Caco-2 (cell line): ENCODE measurements around the gene DHPS. TPM values are rescaled to one million over a fixed set of nuclear protein-coding genes. Genes with fewer than 3 reads are reported as not detected.

ENCODE experiments used
- BruUV-seq: library from RNA; stranded (reverse); fragments of 400-500 nt; replicated peaks from 2 replicates; lab custom pipeline; 2021; lab: Mats Ljungman, UMichigan
- CTCF ChIA-PET: fragments of 300-600 bp; sonication (Branson Sonifier 250); formaldehyde crosslinking; loops from one replicate; lab custom pipeline; 2022; ENCODE audit warnings: antibody characterized with exemption; lab: Charles Lee
- POLR2A ChIA-PET: fragments of 300-600 bp; sonication (Branson Sonifier 250); formaldehyde crosslinking; loops from one replicate; lab custom pipeline; 2022; ENCODE audit warnings: antibody characterized with exemption; lab: Charles Lee
- DNase-seq, 2 experiments: peaks; one replicate each; pipeline versions ENCODE4 v3.0.0 to v3.0.0-alpha.2; 2020 to 2022
- H3K27me3 ChIP-seq: replicated peaks from 2 replicates; pipeline ENCODE4 v1.6.0; 2011; ENCODE audit warnings: low read length; ENCODE audit not compliant: control insufficient read depth, insufficient read depth
- H3K36me3 ChIP-seq: 2 replicates; pipeline ENCODE4 v1.5.1; 2011; ENCODE audit warnings: low read length; ENCODE audit not compliant: control insufficient read depth, insufficient read depth
- H3K4me1 ChIP-seq: fragments of 250-450 bp; sonication (Bioruptor Pico); 2 replicates; pipeline ENCODE4 v1.5.1; 2020; ENCODE audit warnings: mild to moderate bottlenecking
- H3K4me3 ChIP-seq: 2 replicates; pipeline ENCODE4 v1.5.1; 2011; ENCODE audit warnings: low read depth, mild to moderate bottlenecking, control low read depth, low read length
- H3K9me3 ChIP-seq: fragments of 250-450 bp; sonication (Bioruptor Pico); 2 replicates; pipeline ENCODE4 v1.5.1; 2020; ENCODE audit warnings: mild to moderate bottlenecking, moderate library complexity
- H3K27ac Mint-ChIP-seq: one replicate; pipeline ENCODE4 v1.8.0; 2022; ENCODE audit warnings: mixed read lengths; ENCODE audit not compliant: unreplicated experiment
- H3K27me3 Mint-ChIP-seq: one replicate; pipeline ENCODE4 v1.8.0; 2022; ENCODE audit warnings: mixed read lengths; ENCODE audit not compliant: insufficient read depth, unreplicated experiment
- H3K36me3 Mint-ChIP-seq: one replicate; pipeline ENCODE4 v1.8.0; 2022; ENCODE audit warnings: mild to moderate bottlenecking, mixed read lengths; ENCODE audit not compliant: insufficient read depth, unreplicated experiment
- H3K4me1 Mint-ChIP-seq: one replicate; pipeline ENCODE4 v1.8.0; 2022; ENCODE audit warnings: low read depth, mixed read lengths; ENCODE audit not compliant: unreplicated experiment
- H3K4me3 Mint-ChIP-seq: one replicate; pipeline ENCODE4 v1.8.0; 2022; ENCODE audit warnings: mild to moderate bottlenecking, moderate library complexity, mixed read lengths; ENCODE audit not compliant: unreplicated experiment
- H3K9me3 Mint-ChIP-seq: one replicate; pipeline ENCODE4 v1.8.0; 2022; ENCODE audit warnings: mixed read lengths; ENCODE audit not compliant: unreplicated experiment
- CTCF ChIP-seq, 2 experiments: fragments of 200-600 bp in 1 of 2; IDR thresholded peaks; 1 replicate in 1 of 2; 2 replicates in 1 of 2; pipeline versions ENCODE4 v1.5.1 to v1.8.0; 2011 to 2022; ENCODE audit warnings: antibody characterized with exemption in 1 of 2, control low read depth in 1 of 2, inconsistent platforms in 1 of 2, low read depth in 1 of 2, low read length in 1 of 2, mild to moderate bottlenecking in 1 of 2, moderate library complexity in 1 of 2; ENCODE audit not compliant: insufficient read depth in 1 of 2, severe bottlenecking in 1 of 2, unreplicated experiment in 1 of 2
- intact Hi-C: fragments of 100-400 bp; cut with micrococcal nuclease; formaldehyde crosslinking; loops from one replicate; pipeline ENCODE4 v1.10.0; 2022; ENCODE audit not compliant: unreplicated experiment
- total RNA-seq: library from RNA; stranded (reverse); gene quantifications from 2 replicates; pipeline ENCODE4 v1.2.3, GENCODE V29; 2022

The DHPS gene
- total RNA-seq, 1 experiment from 2014 or later, result 76.4 TPM

- H3K27ac Mint-ChIP-seq, result peak within 1 kb of the TSS; percentile 94
- peaks cover 38% of the 10 kb centered on the region for H3K36me3 Mint-ChIP-seq
- ChIA-PET CTCF (interaction anchor here (0.6 to 1.2 kb wide), 6 partner anchors 23 to 1540 kb away, joined by 3 to 5 read pairs (median 3); partner anchors contain the start of gene ZNF700), POLR2A (interaction anchor here (0.7 kb wide), 1 partner anchor 226 kb away, joined by 3 read pairs; the partner anchor contains the start of gene ZNF443)
- no peaks in the 10 kb centered on the region for H3K27me3 Mint-ChIP-seq
- Histone ChIP-seq H3K4me1 (peaks cover 12% of the 10 kb centered on the region), H3K36me3 (no peaks in the 10 kb centered on the region; the same call in none of the 2 replicates), H3K4me3 (peak within 1 kb of the TSS; percentile 79), H3K27me3 (no peaks in the 10 kb centered on the region), H3K9me3 (no peaks in the 10 kb centered on the region)
- intact Hi-C loops, result loop anchor here (1.0 kb wide), 1 partner anchor 56 kb away; the partner anchor contains the start of genes ZNF490 and ZNF791
- peak; percentile 66 to 80 for DNase-seq
- no TSS peak for BruUV-seq
- no peaks in the 10 kb centered on the region for H3K9me3 Mint-ChIP-seq
- peak within 1 kb of the TSS; percentile 93 for H3K4me3 Mint-ChIP-seq
- TF ChIP-seq CTCF (IDR thresholded peaks at IDR 0.05; ENCODE audit: insufficient read depth in 1 of 2, low read depth in 1 of 2, low read length in 1 of 2, severe bottlenecking in 1 of 2, unreplicated experiment in 1 of 2), result no peak
- peaks cover 8% of the 10 kb centered on the region for H3K4me1 Mint-ChIP-seq
Measured at GRCh38 chr19:12666265-12667048, 15.2 kb downstream of the DHPS start, which contains the start of the genes MAN2B1 and WDR83. Gene MAN2B1, minus strand, starts transcription at chr19:12666742. Its CDS starts 41 bp downstream, at chr19:12666701. Gene WDR83, plus strand, starts transcription at chr19:12666807. Its CDS starts 2,984 bp downstream, at chr19:12669791.

- H3K36me3 Mint-ChIP-seq, result peaks cover 42% of the 10 kb centered on the region
- TSS peak; percentile 11 for BruUV-seq
- intact Hi-C loops, result loop anchor here (1.0 kb wide), 1 partner anchor 55 kb away; the partner anchor contains the start of genes ZNF490 and ZNF791
- Histone ChIP-seq H3K36me3 (no peaks in the 10 kb centered on the region; the same call in none of the 2 replicates), H3K4me3 (peak overlapping the region; percentile 79), H3K4me1 (peaks cover 12% of the 10 kb centered on the region), H3K27me3 (no peaks in the 10 kb centered on the region), H3K9me3 (no peaks in the 10 kb centered on the region)
- ChIA-PET POLR2A (interaction anchor here (0.7 kb wide), 1 partner anchor 225 kb away, joined by 3 read pairs; the partner anchor contains the start of gene ZNF443), CTCF (interaction anchor here (0.6 to 1.2 kb wide), 6 partner anchors 22 to 1540 kb away, joined by 3 to 5 read pairs (median 3); partner anchors contain the start of gene ZNF700)
- peak overlapping the region; percentile 86 for H3K27ac Mint-ChIP-seq
- H3K4me1 Mint-ChIP-seq, result peaks cover 8% of the 10 kb centered on the region
- no peak for TF ChIP-seq CTCF (IDR thresholded peaks at IDR 0.05; ENCODE audit: insufficient read depth in 1 of 2, low read depth in 1 of 2, low read length in 1 of 2, severe bottlenecking in 1 of 2, unreplicated experiment in 1 of 2)
- H3K9me3 Mint-ChIP-seq, result no peaks in the 10 kb centered on the region
- DNase-seq, result no peak
- peak overlapping the region; percentile 93 for H3K4me3 Mint-ChIP-seq
- no peaks in the 10 kb centered on the region for H3K27me3 Mint-ChIP-seq
Measured at GRCh38 chr19:12665671-12666264, 15.9 kb downstream of the DHPS start.

- Histone ChIP-seq H3K9me3 (no peaks in the 10 kb centered on the region), H3K4me1 (peaks cover 12% of the 10 kb centered on the region), H3K36me3 (no peaks in the 10 kb centered on the region; the same call in none of the 2 replicates), H3K4me3 (no peak overlapping the region), H3K27me3 (no peaks in the 10 kb centered on the region)
- H3K36me3 Mint-ChIP-seq, result peaks cover 36% of the 10 kb centered on the region
- DNase-seq, result no peak
- intact Hi-C loops, result no loop called here
- H3K4me1 Mint-ChIP-seq, result peaks cover 8% of the 10 kb centered on the region
- ChIA-PET POLR2A (no interaction called here), CTCF (no interaction called here)
- no peaks in the 10 kb centered on the region for H3K27me3 Mint-ChIP-seq
- no peaks in the 10 kb centered on the region for H3K9me3 Mint-ChIP-seq
- no peak for TF ChIP-seq CTCF (IDR thresholded peaks at IDR 0.05; ENCODE audit: insufficient read depth in 1 of 2, low read depth in 1 of 2, low read length in 1 of 2, severe bottlenecking in 1 of 2, unreplicated experiment in 1 of 2)
- no peak overlapping the region for H3K4me3 Mint-ChIP-seq
- no peak overlapping the region for H3K27ac Mint-ChIP-seq
- BruUV-seq, result no TSS peak
Measured at GRCh38 chr19:12665281-12665573, 16.5 kb downstream of the DHPS start.
